HCT116 (cell line): ENCODE results near the gene NOX4. TPM values are rescaled to one million over a fixed set of nuclear protein-coding genes. Genes with fewer than 3 reads are reported as not detected.

ENCODE experiments used
- ATAC-seq: fragments of 200-7000 bp; cut with Tn5 transposase; 2 replicates; pipeline ENCODE4 v1.9.1; 2020; ENCODE audit warnings: mild to moderate bottlenecking, moderate library complexity
- BruUV-seq: library from RNA; stranded (reverse); fragments of 400-500 nt; replicated peaks from 2 replicates; lab custom pipeline; 2021; lab: Mats Ljungman, UMichigan
- CTCF ChIA-PET: fragments of 300-600 bp; sonication (Branson Sonifier 250); formaldehyde crosslinking; loops from one replicate; lab custom pipeline; 2021; ENCODE audit warnings: antibody characterized with exemption; lab: Charles Lee
- POLR2A ChIA-PET: fragments of 300-600, 350-600 bp; sonication (Branson Sonifier 250); formaldehyde crosslinking; loops from one replicate; lab custom pipeline; 2021; ENCODE audit warnings: antibody characterized with exemption; lab: Charles Lee
- RAD21 ChIA-PET, 2 experiments: fragments of 300-600 bp; sonication (Branson Sonifier 250); formaldehyde crosslinking; loops; one replicate each; lab custom pipeline; 2023; ENCODE audit warnings: low total read pairs in 2 of 2; ENCODE audit not compliant: uncharacterized antibody in 2 of 2, unreplicated experiment in 2 of 2, low non-redundant PET in 1 of 2; lab: Charles Lee
- DNase-seq: peaks from one replicate; pipeline ENCODE4 v3.0.0-alpha.2; 2010; ENCODE audit warnings: low read depth, low spot score
- H2AFZ ChIP-seq: fragments of 200-600 bp; shearing (Covaris generic), sonication (generic); 2 replicates; pipeline ENCODE4 v1.6.1; 2017; ENCODE audit warnings: low read depth, mixed run types, mixed read lengths, antibody characterized with exemption, low read length; ENCODE audit not compliant: poor library complexity, severe bottlenecking
- H3K27ac ChIP-seq: 2 replicates; pipeline ENCODE4 v1.5.1; 2012; ENCODE audit warnings: low read depth, low read length
- H3K27me3 ChIP-seq: fragments of 200-600 bp; sonication (generic); 2 replicates; pipeline ENCODE4 v1.6.1; 2016; ENCODE audit warnings: mixed run types, low read length, mixed read lengths; ENCODE audit not compliant: insufficient read depth
- H3K36me3 ChIP-seq, 2 experiments: fragments of 200-500 bp in 1 of 2; fragments of 200-600 bp in 1 of 2; sonication (Bioruptor generic) in 1 of 2; sonication (generic) in 1 of 2; 2 replicates each; pipeline versions ENCODE4 v1.5.1 to v1.6.1; 2014 to 2016; ENCODE audit warnings: low read length in 2 of 2, inconsistent platforms in 1 of 2, mixed read lengths in 1 of 2, mixed run types in 1 of 2; ENCODE audit not compliant: insufficient read depth in 2 of 2, control insufficient read depth in 1 of 2
- H3K4me1 ChIP-seq, 2 experiments: fragments of 200-600 bp in 1 of 2; sonication (generic) in 1 of 2; 2 replicates each; pipeline versions ENCODE4 v1.5.1 to v1.6.1; 2012 to 2017; ENCODE audit warnings: low read length in 2 of 2, inconsistent platforms in 1 of 2, mild to moderate bottlenecking in 1 of 2, mixed read lengths in 1 of 2, mixed run types in 1 of 2, moderate library complexity in 1 of 2; ENCODE audit not compliant: insufficient read depth in 2 of 2, control insufficient read depth in 1 of 2
- H3K4me2 ChIP-seq: fragments of 200-600 bp; sonication (generic); 2 replicates; pipeline ENCODE4 v1.6.1; 2017; ENCODE audit warnings: mixed run types, low read length, mixed read lengths
- H3K4me3 ChIP-seq, 2 experiments: fragments of 200-600 bp in 1 of 2; sonication (generic) in 1 of 2; replicated peaks in 1 of 2; 2 replicates each; pipeline ENCODE4 v1.5.1; 2011 to 2016; ENCODE audit warnings: low read length in 2 of 2, control low read depth in 1 of 2, low read depth in 1 of 2, mild to moderate bottlenecking in 1 of 2, mixed read lengths in 1 of 2, mixed run types in 1 of 2
- H3K79me2 ChIP-seq: fragments of 200-600 bp; sonication (generic); 2 replicates; pipeline ENCODE4 v1.6.1; 2017; ENCODE audit warnings: mild to moderate bottlenecking, mixed run types, low read length, moderate library complexity, mixed read lengths; ENCODE audit not compliant: insufficient read depth
- H3K9ac ChIP-seq: fragments of 200-600 bp; sonication (generic); 2 replicates; pipeline ENCODE4 v1.6.1; 2016; ENCODE audit warnings: low read length, mixed read lengths
- H3K9me2 ChIP-seq: fragments of 200-600 bp; sonication (generic), shearing (Covaris generic); 2 replicates; pipeline ENCODE4 v1.6.1; 2017; ENCODE audit warnings: mixed run types, mild to moderate bottlenecking, moderate library complexity; ENCODE audit not compliant: insufficient read depth
- H3K9me3 ChIP-seq, 2 experiments: fragments of 200-500 bp in 1 of 2; fragments of 200-600 bp in 1 of 2; sonication (Bioruptor generic) in 1 of 2; sonication (generic) in 1 of 2; 2 replicates each; pipeline ENCODE4 v1.6.1; 2014 to 2017; ENCODE audit warnings: low read length in 2 of 2, mixed read lengths in 2 of 2, inconsistent platforms in 1 of 2, low read depth in 1 of 2, mild to moderate bottlenecking in 1 of 2, mixed run types in 1 of 2, moderate library complexity in 1 of 2; ENCODE audit not compliant: control insufficient read depth in 1 of 2, insufficient read depth in 1 of 2
- H4K20me1 ChIP-seq: fragments of 200-600 bp; sonication (generic), shearing (Covaris generic); 2 replicates; pipeline ENCODE4 v1.6.1; 2017; ENCODE audit warnings: mixed run types, mild to moderate bottlenecking, moderate library complexity; ENCODE audit not compliant: insufficient read depth
- CBX3 ChIP-seq: IDR thresholded peaks from 2 replicates; pipeline ENCODE4 v1.6.1; 2012; ENCODE audit warnings: low read depth
- ELF1 ChIP-seq: IDR thresholded peaks from 2 replicates; pipeline ENCODE4 v1.6.1; 2012; ENCODE audit warnings: low read depth, borderline replicate concordance
- EZH2 ChIP-seq: fragments of 200-600 bp; sonication (generic); IDR thresholded peaks from 2 replicates; pipeline ENCODE4 v1.6.1; 2017; ENCODE audit warnings: antibody characterized with exemption, mixed run types
- EZH2phosphoT487 ChIP-seq: fragments of 200-600 bp; IDR thresholded peaks from 2 replicates; pipeline ENCODE4 v1.6.1; 2018; ENCODE audit warnings: antibody characterized with exemption, borderline replicate concordance
- FOSL1 ChIP-seq: IDR thresholded peaks from 2 replicates; pipeline ENCODE4 v1.6.1; 2012; ENCODE audit warnings: low read depth
- POLR2AphosphoS5 ChIP-seq: IDR thresholded peaks from 2 replicates; pipeline ENCODE4 v1.6.1; 2011; ENCODE audit warnings: mild to moderate bottlenecking, low read depth, low read length, moderate library complexity
- SP1 ChIP-seq: IDR thresholded peaks from 2 replicates; pipeline ENCODE4 v1.6.1; 2012; ENCODE audit warnings: low read depth
- TCF7L2 ChIP-seq: IDR thresholded peaks from 2 replicates; pipeline ENCODE4 v1.7.0; 2011; ENCODE audit warnings: borderline replicate concordance, inconsistent platforms; ENCODE audit not compliant: insufficient read depth, insufficient read length; ENCODE audit errors: extremely low read depth
- YY1 ChIP-seq: IDR thresholded peaks from 2 replicates; pipeline ENCODE4 v1.6.1; 2011; ENCODE audit warnings: low read length, low read depth, moderate library complexity, mild to moderate bottlenecking; ENCODE audit not compliant: insufficient replicate concordance; ENCODE audit errors: extremely low read depth
- ZNF274 ChIP-seq: fragments of 200-500 bp; sonication (Bioruptor generic); IDR thresholded peaks from 2 replicates; pipeline ENCODE4 v1.6.1; 2014; ENCODE audit warnings: mild to moderate bottlenecking, low read depth, low read length, inconsistent platforms
- intact Hi-C: fragments of 100-400 bp; cut with micrococcal nuclease; formaldehyde crosslinking; loops from 2 replicates; pipeline ENCODE4 v1.10.0; 2022
- total RNA-seq: library from RNA; stranded (reverse); gene quantifications from one replicate; pipeline ENCODE4 v1.2.1, GENCODE V29; 2021; ENCODE audit not compliant: unreplicated experiment
- TF ChIP-seq, protein P1 (sequence below): IDR thresholded peaks from 2 replicates; pipeline ENCODE4 v1.6.1; 2012
- TF ChIP-seq, protein P2 (sequence below): IDR thresholded peaks from 2 replicates; pipeline ENCODE4 v1.6.1; 2012; ENCODE audit warnings: low read depth
- TF ChIP-seq, protein P3 (sequence below): IDR thresholded peaks from 2 replicates; pipeline ENCODE4 v1.6.1; 2011; ENCODE audit warnings: mild to moderate bottlenecking, low read length, moderate library complexity; ENCODE audit not compliant: insufficient replicate concordance; ENCODE audit errors: extremely low read depth

Gene NOX4
- total RNA-seq, 1 experiment from 2014 or later, result not detected

DNA sequence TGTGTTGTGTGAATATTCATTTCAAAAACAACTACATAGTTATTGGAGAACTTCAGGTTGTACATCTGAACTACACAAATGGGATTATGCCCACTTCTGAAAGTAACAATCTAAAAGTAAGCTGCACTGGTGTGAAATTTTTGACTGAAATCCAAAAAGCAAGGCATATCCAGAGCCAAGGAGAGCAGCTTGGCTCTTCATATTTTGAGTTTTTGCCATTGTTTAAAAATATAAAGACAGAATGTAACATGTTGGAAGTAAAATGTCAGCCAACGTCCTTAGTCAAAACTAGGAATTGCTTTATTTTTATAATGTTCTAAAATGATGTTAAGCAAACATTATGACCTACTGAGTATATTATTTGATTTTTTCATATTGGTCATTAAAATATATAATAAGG, 45.8 kb upstream of the NOX4 start:
- RAD21 ChIA-PET, result no interaction called here
- POLR2A ChIA-PET, result no interaction called here

More for the DNA sequence above, 45.8 kb upstream of the NOX4 start:
- no peaks in the 10 kb centered on the region for H3K9me3 ChIP-seq
- H3K36me3 ChIP-seq, result no peaks in the 10 kb centered on the region
- H3K9ac ChIP-seq, result no peak overlapping the region
- CTCF ChIA-PET, result no interaction called here
- BruUV-seq, result no TSS peak
- no peak overlapping the region for H2AFZ ChIP-seq
- H3K9me2 ChIP-seq, result no peaks in the 10 kb centered on the region
- no peaks in the 10 kb centered on the region for H4K20me1 ChIP-seq
- H3K27ac ChIP-seq, result no peak overlapping the region
- ATAC-seq, result no peak
- TF ChIP-seq TCF7L2 (no peak), POLR2AphosphoS5 (no peak), FOSL1 (no peak), ELF1 (no peak), CBX3 (no peak), YY1 (no peak), SP1 (no peak), EZH2 (no peak), ZNF274 (no peak), EZH2phosphoT487 (no peak)
- TF ChIP-seq, protein P1, sequence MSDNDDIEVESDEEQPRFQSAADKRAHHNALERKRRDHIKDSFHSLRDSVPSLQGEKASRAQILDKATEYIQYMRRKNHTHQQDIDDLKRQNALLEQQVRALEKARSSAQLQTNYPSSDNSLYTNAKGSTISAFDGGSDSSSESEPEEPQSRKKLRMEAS, result no peak
- TF ChIP-seq, protein P2, sequence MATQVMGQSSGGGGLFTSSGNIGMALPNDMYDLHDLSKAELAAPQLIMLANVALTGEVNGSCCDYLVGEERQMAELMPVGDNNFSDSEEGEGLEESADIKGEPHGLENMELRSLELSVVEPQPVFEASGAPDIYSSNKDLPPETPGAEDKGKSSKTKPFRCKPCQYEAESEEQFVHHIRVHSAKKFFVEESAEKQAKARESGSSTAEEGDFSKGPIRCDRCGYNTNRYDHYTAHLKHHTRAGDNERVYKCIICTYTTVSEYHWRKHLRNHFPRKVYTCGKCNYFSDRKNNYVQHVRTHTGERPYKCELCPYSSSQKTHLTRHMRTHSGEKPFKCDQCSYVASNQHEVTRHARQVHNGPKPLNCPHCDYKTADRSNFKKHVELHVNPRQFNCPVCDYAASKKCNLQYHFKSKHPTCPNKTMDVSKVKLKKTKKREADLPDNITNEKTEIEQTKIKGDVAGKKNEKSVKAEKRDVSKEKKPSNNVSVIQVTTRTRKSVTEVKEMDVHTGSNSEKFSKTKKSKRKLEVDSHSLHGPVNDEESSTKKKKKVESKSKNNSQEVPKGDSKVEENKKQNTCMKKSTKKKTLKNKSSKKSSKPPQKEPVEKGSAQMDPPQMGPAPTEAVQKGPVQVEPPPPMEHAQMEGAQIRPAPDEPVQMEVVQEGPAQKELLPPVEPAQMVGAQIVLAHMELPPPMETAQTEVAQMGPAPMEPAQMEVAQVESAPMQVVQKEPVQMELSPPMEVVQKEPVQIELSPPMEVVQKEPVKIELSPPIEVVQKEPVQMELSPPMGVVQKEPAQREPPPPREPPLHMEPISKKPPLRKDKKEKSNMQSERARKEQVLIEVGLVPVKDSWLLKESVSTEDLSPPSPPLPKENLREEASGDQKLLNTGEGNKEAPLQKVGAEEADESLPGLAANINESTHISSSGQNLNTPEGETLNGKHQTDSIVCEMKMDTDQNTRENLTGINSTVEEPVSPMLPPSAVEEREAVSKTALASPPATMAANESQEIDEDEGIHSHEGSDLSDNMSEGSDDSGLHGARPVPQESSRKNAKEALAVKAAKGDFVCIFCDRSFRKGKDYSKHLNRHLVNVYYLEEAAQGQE, result no peak
- TF ChIP-seq, protein P3, sequence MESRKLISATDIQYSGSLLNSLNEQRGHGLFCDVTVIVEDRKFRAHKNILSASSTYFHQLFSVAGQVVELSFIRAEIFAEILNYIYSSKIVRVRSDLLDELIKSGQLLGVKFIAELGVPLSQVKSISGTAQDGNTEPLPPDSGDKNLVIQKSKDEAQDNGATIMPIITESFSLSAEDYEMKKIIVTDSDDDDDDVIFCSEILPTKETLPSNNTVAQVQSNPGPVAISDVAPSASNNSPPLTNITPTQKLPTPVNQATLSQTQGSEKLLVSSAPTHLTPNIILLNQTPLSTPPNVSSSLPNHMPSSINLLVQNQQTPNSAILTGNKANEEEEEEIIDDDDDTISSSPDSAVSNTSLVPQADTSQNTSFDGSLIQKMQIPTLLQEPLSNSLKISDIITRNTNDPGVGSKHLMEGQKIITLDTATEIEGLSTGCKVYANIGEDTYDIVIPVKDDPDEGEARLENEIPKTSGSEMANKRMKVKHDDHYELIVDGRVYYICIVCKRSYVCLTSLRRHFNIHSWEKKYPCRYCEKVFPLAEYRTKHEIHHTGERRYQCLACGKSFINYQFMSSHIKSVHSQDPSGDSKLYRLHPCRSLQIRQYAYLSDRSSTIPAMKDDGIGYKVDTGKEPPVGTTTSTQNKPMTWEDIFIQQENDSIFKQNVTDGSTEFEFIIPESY, result no peak
- TF ChIP-seq, all 23 proteins: peak for 0
- Histone ChIP-seq H3K27me3 (no peaks in the 10 kb centered on the region; the same call in 1 of the 2 replicates), H3K4me1 (no peaks in the 10 kb centered on the region), H3K4me3 (no peak overlapping the region), H3K79me2 (no peaks in the 10 kb centered on the region), H3K4me2 (no peak overlapping the region)
- intact Hi-C loops, result no loop called here
- DNase-seq, result no peak
